ENCODE data around the gene ANTKMT. TPM values are rescaled to one million over a fixed set of nuclear protein-coding genes. Genes with fewer than 3 reads are reported as not detected.
A peak's percentile ranks its signal among the peaks of the same experiment; 100 is the strongest.

Gene ANTKMT
- 10 to 100 TPM; 13.0 to 29.4 (median 23.8) TPM for total RNA-seq

- DNase-seq (ENCODE audit: low spot score in 2 of 2), result no peak
- H3K4me3 ChIP-seq, result peak within 1 kb of the TSS; percentile 66
- no peaks in the 10 kb centered on the region for H3K36me3 ChIP-seq
- peak in 1 of 3 donors; percentile 4 for TF ChIP-seq POLR2AphosphoS5 (IDR thresholded peaks at IDR 0.05)
- TF ChIP-seq EP300 (IDR thresholded peaks at IDR 0.05), result no peak
- no peak for TF ChIP-seq POLR2A (IDR thresholded peaks at IDR 0.05)
- TF ChIP-seq CTCF (IDR thresholded peaks at IDR 0.05), result no peak
- H3K27me3 ChIP-seq, result peaks cover 28% of the 10 kb centered on the region
- peak within 1 kb of the TSS; percentile 49 for H3K27ac ChIP-seq
- peaks cover 35% of the 10 kb centered on the region for H3K4me1 ChIP-seq
- WGBS, result 0% methylated on average over 3 of the region's 106 CpGs
- no peaks in the 10 kb centered on the region for H3K9me3 ChIP-seq
Observed at GRCh38 chr16:720990-721764, at the start of gene ANTKMT. TSS of gene ANTKMT (plus strand) at chr16:721146. CDS start at chr16:721275, 129 bp downstream.

- Histone ChIP-seq H3K36me3 (peaks cover 51% of the 10 kb centered on the region), H3K4me3 (no peak overlapping the region), H3K27ac (no peak overlapping the region), H3K9me3 (no peaks in the 10 kb centered on the region), H3K27me3 (no peaks in the 10 kb centered on the region), H3K4me1 (peaks cover 44% of the 10 kb centered on the region)
- 97% methylated on average over 10 of the region's 40 CpGs for WGBS
- no peak for DNase-seq (ENCODE audit: low spot score in 2 of 2)
- TF ChIP-seq POLR2A (IDR thresholded peaks at IDR 0.05) (no peak), EP300 (IDR thresholded peaks at IDR 0.05) (no peak), CTCF (IDR thresholded peaks at IDR 0.05) (no peak)
Observed at GRCh38 chr16:671353-672131, 49.4 kb upstream of the ANTKMT start.

GRCh38 chr16:672371-672770, 48.6 kb upstream of the ANTKMT start:
- no peak overlapping the region for H3K4me3 ChIP-seq
- WGBS, result 92% methylated on average over 11 of the region's 19 CpGs
- H3K4me1 ChIP-seq, result peaks cover 44% of the 10 kb centered on the region
- H3K9me3 ChIP-seq, result no peaks in the 10 kb centered on the region
- DNase-seq (ENCODE audit: low spot score in 2 of 2), result no peak
- peaks cover 51% of the 10 kb centered on the region for H3K36me3 ChIP-seq
- H3K27me3 ChIP-seq, result peaks cover 2% of the 10 kb centered on the region
- H3K27ac ChIP-seq, result no peak overlapping the region
- TF ChIP-seq EP300 (IDR thresholded peaks at IDR 0.05) (no peak), POLR2AphosphoS5 (IDR thresholded peaks at IDR 0.05) (no peak), POLR2A (IDR thresholded peaks at IDR 0.05) (no peak), CTCF (IDR thresholded peaks at IDR 0.05) (no peak)

GRCh38 chr16:672851-673250, 48.1 kb upstream of the ANTKMT start:
- H3K4me1 ChIP-seq, result peaks cover 44% of the 10 kb centered on the region
- no peak for TF ChIP-seq EP300 (IDR thresholded peaks at IDR 0.05)
- H3K4me3 ChIP-seq, result no peak overlapping the region
- WGBS, result 96% methylated on average over 20 of the region's 21 CpGs
- H3K27ac ChIP-seq, result no peak overlapping the region
- no peak for DNase-seq (ENCODE audit: low spot score in 2 of 2)
- H3K27me3 ChIP-seq, result peaks cover 4% of the 10 kb centered on the region
- no peaks in the 10 kb centered on the region for H3K9me3 ChIP-seq
- H3K36me3 ChIP-seq, result peaks cover 51% of the 10 kb centered on the region

- no CpG with 5 or more reads among the region's 18 CpGs for WGBS
- peaks cover 51% of the 10 kb centered on the region for H3K36me3 ChIP-seq
- H3K4me1 ChIP-seq, result peaks cover 50% of the 10 kb centered on the region
- H3K9me3 ChIP-seq, result no peaks in the 10 kb centered on the region
- no peak for DNase-seq (ENCODE audit: low spot score in 2 of 2)
- no peak overlapping the region for H3K27ac ChIP-seq
- no peak overlapping the region for H3K4me3 ChIP-seq
- no peak for TF ChIP-seq POLR2AphosphoS5 (IDR thresholded peaks at IDR 0.05)
- no peak for TF ChIP-seq EP300 (IDR thresholded peaks at IDR 0.05)
- no peak for TF ChIP-seq CTCF (IDR thresholded peaks at IDR 0.05)
- no peak for TF ChIP-seq POLR2A (IDR thresholded peaks at IDR 0.05)
- peaks cover 4% of the 10 kb centered on the region for H3K27me3 ChIP-seq
Observed at GRCh38 chr16:673399-673991, 47.5 kb upstream of the ANTKMT start.
